GM13977 (cell line): Measurements from ENCODE around the gene HCFC1.

Source experiments
- DNase-seq: peaks from one replicate; pipeline ENCODE4 v3.0.0; 2012; ENCODE audit warnings: low spot score
- in situ Hi-C: fragments of 300-500 bp; cut with MboI; formaldehyde crosslinking; loops from one replicate; pipeline ENCODE4 v1.12.0; 2022; ENCODE audit warnings: low sequenced_read_pairs, low pct_unique_long_range_greater_than_20kb, mixed read lengths, inconsistent platforms; ENCODE audit not compliant: unreplicated experiment
- TF ChIP-seq, protein P1 (sequence below): IDR thresholded peaks from 2 replicates; pipeline ENCODE4 v1.5.1; 2012; ENCODE audit warnings: mild to moderate bottlenecking, control low read depth; ENCODE audit not compliant: insufficient read depth; ENCODE audit errors: extremely low read depth, missing control alignments

The HCFC1 gene

DNA sequence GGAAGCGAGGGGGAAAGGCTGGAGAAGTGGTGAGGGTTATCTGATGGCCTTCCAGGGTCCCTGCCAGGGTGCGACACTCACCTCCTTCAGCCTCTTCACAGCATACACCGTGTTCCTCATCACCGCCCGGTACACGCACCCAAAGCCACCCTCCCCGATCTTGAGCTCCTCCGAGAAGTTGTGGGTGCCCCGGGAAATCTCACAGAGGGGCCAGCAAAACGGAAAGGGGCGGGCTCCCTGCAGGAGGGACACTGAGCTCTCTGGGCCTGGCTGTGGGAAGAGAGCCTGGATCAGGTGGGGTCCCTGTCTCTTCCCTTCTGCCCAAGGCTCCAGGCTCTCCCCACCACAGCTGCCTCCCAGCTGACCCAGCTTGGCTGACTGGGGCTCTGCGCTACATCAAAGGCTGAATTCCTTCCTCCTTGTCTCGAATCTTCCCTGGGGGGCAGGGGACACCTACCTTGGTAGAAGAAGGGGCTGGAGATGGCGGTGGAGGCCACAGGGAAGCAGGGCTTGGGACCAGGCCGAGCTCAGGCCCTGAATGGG lies 47.0 kb upstream of the HCFC1 start:
- no peak for DNase-seq
- TF ChIP-seq, protein P1, sequence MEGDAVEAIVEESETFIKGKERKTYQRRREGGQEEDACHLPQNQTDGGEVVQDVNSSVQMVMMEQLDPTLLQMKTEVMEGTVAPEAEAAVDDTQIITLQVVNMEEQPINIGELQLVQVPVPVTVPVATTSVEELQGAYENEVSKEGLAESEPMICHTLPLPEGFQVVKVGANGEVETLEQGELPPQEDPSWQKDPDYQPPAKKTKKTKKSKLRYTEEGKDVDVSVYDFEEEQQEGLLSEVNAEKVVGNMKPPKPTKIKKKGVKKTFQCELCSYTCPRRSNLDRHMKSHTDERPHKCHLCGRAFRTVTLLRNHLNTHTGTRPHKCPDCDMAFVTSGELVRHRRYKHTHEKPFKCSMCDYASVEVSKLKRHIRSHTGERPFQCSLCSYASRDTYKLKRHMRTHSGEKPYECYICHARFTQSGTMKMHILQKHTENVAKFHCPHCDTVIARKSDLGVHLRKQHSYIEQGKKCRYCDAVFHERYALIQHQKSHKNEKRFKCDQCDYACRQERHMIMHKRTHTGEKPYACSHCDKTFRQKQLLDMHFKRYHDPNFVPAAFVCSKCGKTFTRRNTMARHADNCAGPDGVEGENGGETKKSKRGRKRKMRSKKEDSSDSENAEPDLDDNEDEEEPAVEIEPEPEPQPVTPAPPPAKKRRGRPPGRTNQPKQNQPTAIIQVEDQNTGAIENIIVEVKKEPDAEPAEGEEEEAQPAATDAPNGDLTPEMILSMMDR = no peak
- in situ Hi-C loops = no loop called here

DNA sequence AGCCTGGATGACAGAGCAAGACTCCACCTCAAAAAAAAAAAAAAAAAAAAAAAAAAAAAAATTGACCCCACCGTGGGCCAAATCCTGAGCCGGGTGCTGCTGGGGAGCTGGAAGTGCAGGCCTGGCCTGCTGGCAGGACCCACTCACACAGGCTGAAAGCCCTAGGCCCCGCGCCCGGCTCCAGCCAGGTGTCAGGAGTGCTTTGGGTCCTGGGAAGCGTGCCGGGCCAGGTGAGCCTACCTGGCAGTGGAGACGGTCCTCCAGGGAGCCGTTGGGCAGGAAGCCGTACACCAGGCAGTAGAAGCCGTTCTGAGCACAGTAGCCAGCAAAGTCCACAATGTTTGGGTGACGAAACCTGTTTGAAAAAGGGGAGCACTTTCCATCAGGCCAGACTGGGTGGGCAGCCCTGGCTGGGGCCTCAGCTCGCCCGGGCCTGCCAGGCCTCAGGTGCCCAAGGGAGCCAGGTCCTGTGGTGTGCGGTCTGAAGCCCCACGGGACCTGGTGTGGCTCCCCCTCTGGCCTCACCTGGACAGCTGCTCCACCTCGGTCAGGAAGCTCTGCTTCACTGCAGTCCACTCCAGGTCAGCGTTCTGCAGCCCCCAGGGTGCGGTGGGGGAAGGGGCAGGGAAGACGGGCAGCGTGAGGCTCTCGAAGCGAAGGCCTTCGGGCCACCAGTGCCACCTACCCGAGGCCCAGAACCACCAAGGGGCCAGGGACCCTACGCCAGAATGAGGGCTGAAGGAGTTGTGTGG lies 46.3 kb upstream of the HCFC1 start:
- no peak for DNase-seq
- TF ChIP-seq, protein P1 = no peak
- in situ Hi-C loops = no loop called here

- in situ Hi-C loops = no loop called here
- TF ChIP-seq, protein P1 = no peak
- DNase-seq = no peak
Measured at GRCh38 chrX:154016366-154017076, 44.9 kb upstream of the HCFC1 start.

DNA sequence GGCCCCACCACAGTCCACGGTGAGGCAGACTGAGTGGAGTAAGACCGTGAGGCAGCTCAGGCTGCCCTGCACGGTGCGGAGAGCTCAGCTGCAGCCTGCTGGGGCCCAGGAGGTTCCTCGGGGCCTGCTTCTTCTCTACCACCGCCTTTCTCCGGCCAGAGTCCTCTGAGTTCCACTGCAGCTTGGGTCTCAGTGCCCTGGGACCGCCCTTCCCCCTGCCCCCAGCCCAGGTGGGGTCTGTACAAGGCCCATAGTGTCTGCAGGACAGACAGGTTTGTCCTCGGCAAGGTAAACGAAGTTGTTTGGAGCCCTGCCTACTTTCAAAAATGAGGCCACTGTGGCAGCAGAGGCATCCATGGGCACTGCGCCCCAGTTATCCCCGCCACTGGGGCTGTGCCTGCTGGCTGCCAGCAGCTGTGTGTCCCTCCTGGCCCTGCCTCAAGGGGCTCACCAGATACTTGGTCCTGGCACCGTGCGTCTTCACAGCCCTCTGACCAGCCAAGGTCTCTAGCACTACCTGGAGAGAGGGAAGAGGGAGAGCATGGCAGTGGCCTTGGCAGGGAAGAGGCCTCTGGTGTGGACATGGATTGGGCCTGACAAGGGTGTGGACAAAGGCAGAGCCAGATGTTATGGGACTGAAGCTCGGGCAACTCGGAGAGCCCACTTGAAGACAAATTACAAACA lies 44.1 kb upstream of the HCFC1 start:
- TF ChIP-seq, protein P1 = no peak
- DNase-seq = no peak
- in situ Hi-C loops = no loop called here

- DNase-seq = no peak
- TF ChIP-seq, protein P1 = no peak
- in situ Hi-C loops = no loop called here
Measured at GRCh38 chrX:154014429-154015380, 43.1 kb upstream of the HCFC1 start.
